ENCODE data around the gene SYNDIG1L. TPM values are rescaled to one million over a fixed set of nuclear protein-coding genes. Genes with fewer than 3 reads are reported as not detected.

Gene SYNDIG1L
- total RNA-seq, 1 experiment from 2014 or later = 0.33 TPM

GRCh38 chr14:74403619-74404417, 22.2 kb downstream of the SYNDIG1L start:
- Histone ChIP-seq H2BK15ac (ENCODE audit: low read depth, low read length) (no peak overlapping the region), H3K14ac (ENCODE audit: insufficient read depth, low read length) (no peak overlapping the region), H3K23me2 (ENCODE audit: insufficient read length, low read depth, low read length, poor library complexity, severe bottlenecking) (no peaks in the 10 kb centered on the region), H3K27me3 (ENCODE audit: insufficient read depth, low read length) (no peaks in the 10 kb centered on the region), H4K20me1 (ENCODE audit: control insufficient read depth, insufficient read depth, insufficient read length) (no peaks in the 10 kb centered on the region), H4K8ac (replicated peaks; ENCODE audit: insufficient read length, low read depth, low read length) (no peak overlapping the region), H3K4me2 (ENCODE audit: insufficient read depth, insufficient read length, low read length) (no peak overlapping the region), H2AK5ac (ENCODE audit: insufficient read length, low read length) (no peak overlapping the region), H3K27ac (ENCODE audit: insufficient read length, low read depth, low read length) (no peak overlapping the region), H3T11ph (ENCODE audit: low read length) (no peak overlapping the region), H3K56ac (ENCODE audit: insufficient read length, low read depth, low read length) (no peak overlapping the region), H2BK12ac (ENCODE audit: insufficient read length, low read depth, low read length) (no peak overlapping the region), H2AFZ (ENCODE audit: low read length) (no peak overlapping the region), H2BK5ac (ENCODE audit: insufficient read length, low read length) (no peak overlapping the region), H3K9me3 (ENCODE audit: control insufficient read depth, low read depth, low read length) (no peaks in the 10 kb centered on the region), H3K4me1 (ENCODE audit: insufficient read depth, low read length) (peaks cover 2% of the 10 kb centered on the region; the same call in 1 of the 2 replicates), H3K9ac (ENCODE audit: extremely low read depth, insufficient read length, low read length) (no peak overlapping the region), H4K5ac (ENCODE audit: insufficient read length, low read depth, low read length) (no peak overlapping the region), H2BK120ac (ENCODE audit: low read depth, low read length, poor library complexity, severe bottlenecking) (no peak overlapping the region), H3K4ac (ENCODE audit: low read depth, low read length) (no peak overlapping the region), H3K23ac (ENCODE audit: insufficient read length, low read depth, low read length) (no peak overlapping the region), H3K79me1 (ENCODE audit: insufficient read depth, low read depth, low read length, poor library complexity, severe bottlenecking) (no peaks in the 10 kb centered on the region), H2BK20ac (ENCODE audit: low read depth, low read length, poor library complexity, severe bottlenecking) (no peak overlapping the region), H3K79me2 (ENCODE audit: insufficient read depth, low read length) (no peaks in the 10 kb centered on the region), H3K18ac (ENCODE audit: insufficient read length, low read depth, low read length) (no peak overlapping the region), H4K91ac (ENCODE audit: insufficient read length, low read depth, low read length) (no peak overlapping the region)
- no peaks in the 10 kb centered on the region; a peak in 1 of 7 replicates for H3K36me3 Mint-ChIP-seq (ENCODE audit: insufficient read depth in 1 of 3, low read depth in 3 of 3)
- TF ChIP-seq, protein P1, sequence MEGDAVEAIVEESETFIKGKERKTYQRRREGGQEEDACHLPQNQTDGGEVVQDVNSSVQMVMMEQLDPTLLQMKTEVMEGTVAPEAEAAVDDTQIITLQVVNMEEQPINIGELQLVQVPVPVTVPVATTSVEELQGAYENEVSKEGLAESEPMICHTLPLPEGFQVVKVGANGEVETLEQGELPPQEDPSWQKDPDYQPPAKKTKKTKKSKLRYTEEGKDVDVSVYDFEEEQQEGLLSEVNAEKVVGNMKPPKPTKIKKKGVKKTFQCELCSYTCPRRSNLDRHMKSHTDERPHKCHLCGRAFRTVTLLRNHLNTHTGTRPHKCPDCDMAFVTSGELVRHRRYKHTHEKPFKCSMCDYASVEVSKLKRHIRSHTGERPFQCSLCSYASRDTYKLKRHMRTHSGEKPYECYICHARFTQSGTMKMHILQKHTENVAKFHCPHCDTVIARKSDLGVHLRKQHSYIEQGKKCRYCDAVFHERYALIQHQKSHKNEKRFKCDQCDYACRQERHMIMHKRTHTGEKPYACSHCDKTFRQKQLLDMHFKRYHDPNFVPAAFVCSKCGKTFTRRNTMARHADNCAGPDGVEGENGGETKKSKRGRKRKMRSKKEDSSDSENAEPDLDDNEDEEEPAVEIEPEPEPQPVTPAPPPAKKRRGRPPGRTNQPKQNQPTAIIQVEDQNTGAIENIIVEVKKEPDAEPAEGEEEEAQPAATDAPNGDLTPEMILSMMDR (conservative IDR thresholded peaks at IDR 0.05) = no peak
- H3K4me1 Mint-ChIP-seq = peaks cover 35 to 49% of the 10 kb centered on the region in 2 experiments
- H3K27ac Mint-ChIP-seq = peak overlapping the region in 1 of 3 experiments; percentile 35; a peak in 2 of 7 replicates
- no peak for DNase-seq
- no peak overlapping the region; a peak in 1 of 5 replicates for H3K4me3 Mint-ChIP-seq
- H3K27me3 Mint-ChIP-seq (ENCODE audit: low read depth) = peaks cover 3% of the 10 kb centered on the region; the same call in 1 of the 2 replicates
- no CpG with 5 or more reads among the region's 12 CpGs for WGBS (ENCODE audit: extremely low coverage, insufficient read length, low lambda C conversion rate)
- H3K9me3 Mint-ChIP-seq = no peaks in the 10 kb centered on the region; a peak in 2 of 5 replicates
